Posterior vena cava (tissue), 2 donors: Measurements from ENCODE around the gene B4GALT5. TPM values are rescaled to one million over a fixed set of nuclear protein-coding genes. Genes with fewer than 3 reads are reported as not detected.
"Not testable (repeated sequence)": the region's sequence is repeated elsewhere in the genome, so short reads cannot be mapped to it uniquely, and the experiment has no call there.

Experiments used
- DNase-seq: peaks from one replicate; pipeline ENCODE4 v3.0.0-alpha.2; 2020; ENCODE audit warnings: low spot score
- intact Hi-C, 2 donors: fragments of 100-400 bp; cut with DNase I; formaldehyde crosslinking; loops; one replicate each; pipeline versions ENCODE4 v1.14.1 to v1.14.2; 2022 to 2023
- total RNA-seq, 2 donors: library from RNA; stranded (reverse); fragmentation: NEBNext Ultra II Directional; extraction: Animal tissue kit (Norgen Biotek cat#: 25700); gene quantifications; one replicate each; pipeline ENCODE4 v1.2.1, GENCODE V29; 2021
- donor health status: DM: yes; HTN: yes; CAD: no.
- donor health status: DM: yes; HTN: yes; CAD: no.

Gene B4GALT5
- total RNA-seq, 2 donors from 2014 or later: 26.1 to 35.2 TPM

DNA sequence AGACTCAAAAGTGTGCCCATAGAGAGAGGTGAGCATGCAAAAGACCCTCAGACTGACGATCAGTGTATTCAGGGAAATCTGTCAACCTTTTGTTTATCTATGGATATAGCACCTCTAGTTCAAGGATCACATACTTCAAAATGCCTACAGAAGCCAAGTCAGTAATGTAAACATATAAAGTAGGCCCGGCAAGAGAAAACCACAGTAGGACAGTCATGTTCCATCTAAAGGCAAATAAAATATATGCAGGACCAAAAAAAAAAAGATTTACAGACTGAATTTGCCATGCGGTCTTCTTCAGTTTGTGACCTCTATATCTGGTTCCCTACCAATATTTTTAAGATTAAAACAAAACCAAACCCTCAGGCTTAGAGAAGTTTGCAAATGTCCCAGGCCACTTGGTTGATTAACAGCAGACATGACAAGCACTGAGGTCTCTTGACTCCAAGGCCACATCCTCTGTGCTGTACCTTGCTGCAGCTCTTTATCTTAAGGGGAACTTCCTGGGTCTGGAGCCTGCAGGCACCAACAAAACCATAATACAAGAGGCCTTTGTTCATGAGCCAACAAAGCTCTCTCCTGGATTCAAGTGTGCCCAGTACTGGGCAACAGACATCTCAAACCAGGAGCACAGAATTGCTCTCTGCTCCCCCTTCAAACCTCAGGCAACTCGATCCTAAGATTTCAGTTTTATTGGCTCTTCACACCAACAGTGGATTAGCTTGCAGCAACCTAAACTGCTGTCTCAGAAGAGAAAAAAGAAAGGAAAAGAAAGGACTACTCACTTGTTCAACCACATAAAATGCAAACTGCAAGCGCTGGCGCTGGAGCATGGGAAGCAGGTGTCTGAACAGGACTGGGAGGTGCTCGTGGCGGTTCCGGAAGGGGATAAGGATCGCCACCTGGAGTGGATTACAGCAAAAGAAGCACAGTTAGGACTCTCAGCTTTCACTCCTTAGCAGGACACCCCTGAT, 71.7 kb downstream of the B4GALT5 start:
- no peak for DNase-seq
- intact Hi-C loops: no loop called here

DNA sequence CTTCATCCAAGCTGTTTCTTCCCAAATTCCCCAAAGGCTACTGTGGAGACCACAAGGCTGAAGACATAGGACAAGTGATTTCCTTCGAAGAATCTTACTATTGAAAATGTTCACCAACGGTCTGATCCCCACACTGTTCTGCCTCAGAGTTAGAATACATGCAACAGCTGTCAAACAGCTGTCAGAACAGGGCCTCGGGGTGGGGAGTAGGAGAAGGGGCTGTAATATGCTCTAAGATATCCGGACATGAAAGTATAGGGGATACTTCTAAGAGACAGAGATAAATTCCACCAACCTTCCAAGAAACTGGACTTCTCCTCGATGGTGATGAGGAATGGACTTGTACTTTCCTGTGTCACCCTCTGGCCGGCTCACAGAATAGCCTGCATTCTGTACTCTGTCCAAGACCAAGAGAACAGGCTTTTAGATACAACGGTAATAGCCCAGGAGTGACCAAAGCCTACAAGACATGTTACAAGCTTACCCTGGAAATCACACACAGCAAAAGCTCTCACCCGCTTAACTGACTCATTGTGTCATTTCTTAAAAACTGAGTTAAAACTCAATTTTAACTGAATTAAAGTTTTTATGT, 76.5 kb downstream of the B4GALT5 start:
- intact Hi-C loops: loop anchor here in 1 of 2 donors (2.0 kb wide), 1 partner anchor 68 kb away; the partner anchor contains the start of gene PTGIS
- no peak for DNase-seq

DNA sequence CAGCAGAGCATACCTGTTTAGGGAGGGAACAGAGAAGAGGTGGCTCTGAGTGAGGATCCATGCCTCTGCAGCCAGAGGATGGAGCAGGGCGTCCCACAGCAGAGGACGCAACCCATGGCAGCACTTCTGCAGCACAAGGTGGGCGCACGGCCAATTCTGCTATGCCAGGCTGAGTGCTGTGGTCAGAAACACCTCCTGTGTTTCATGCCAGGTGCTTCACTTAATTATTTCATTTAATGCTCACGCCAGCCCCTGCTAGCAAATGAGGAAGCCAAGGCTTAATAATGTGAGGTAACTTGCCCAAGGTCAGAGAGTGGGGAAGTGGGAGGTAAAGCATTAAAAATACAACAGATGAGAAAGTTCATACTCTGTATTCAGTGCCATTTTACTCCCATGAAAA, 77.2 kb downstream of the B4GALT5 start:
- DNase-seq: no peak
- intact Hi-C loops: loop anchor here in 1 of 2 donors (2.0 kb wide), 1 partner anchor 68 kb away; the partner anchor contains the start of gene PTGIS

DNA sequence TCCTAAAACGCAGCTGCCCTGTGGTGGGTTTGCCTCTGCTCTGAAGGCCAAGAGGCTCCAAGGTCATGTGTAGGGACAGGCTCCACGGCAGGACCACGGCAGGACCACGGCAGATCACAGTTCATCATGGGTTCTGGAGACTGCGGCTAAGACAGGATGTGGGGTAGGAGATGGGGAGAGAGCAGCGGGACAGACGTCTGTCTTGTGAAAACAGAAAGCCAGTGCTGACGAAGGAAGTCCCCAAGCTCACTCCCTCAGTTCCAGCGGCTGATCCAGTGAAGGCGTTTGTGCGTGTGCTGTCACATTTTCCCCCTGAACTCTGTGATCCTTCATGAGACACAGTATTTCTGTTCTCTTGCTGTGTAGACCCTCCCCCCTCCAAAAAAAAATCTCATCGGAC, 77.8 kb downstream of the B4GALT5 start:
- DNase-seq: no peak
- intact Hi-C loops: loop anchor here in 1 of 2 donors (2.0 kb wide), 1 partner anchor 67 kb away; the partner anchor contains the start of gene PTGIS

DNA sequence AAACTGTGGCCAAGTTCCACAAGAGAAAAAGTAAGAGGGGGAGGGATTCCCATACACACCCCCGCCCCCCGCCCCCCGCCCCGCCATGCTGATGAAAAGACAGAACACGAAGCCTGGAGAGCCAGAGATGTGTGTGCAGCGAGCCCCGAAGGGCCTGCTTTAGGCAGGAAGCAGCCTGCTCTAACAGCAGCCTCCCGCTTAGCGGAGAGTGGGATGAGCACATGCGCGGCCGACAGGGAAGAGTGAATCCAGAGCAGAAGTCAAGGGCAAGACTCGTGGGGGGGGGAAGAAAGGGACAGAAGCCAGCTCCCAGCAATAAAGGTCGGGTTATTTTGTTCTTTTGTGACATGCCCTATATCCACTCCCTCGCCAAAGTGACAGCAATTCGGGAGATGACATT, 78.5 kb downstream of the B4GALT5 start:
- no peak for DNase-seq
- intact Hi-C loops: no loop called here

DNA sequence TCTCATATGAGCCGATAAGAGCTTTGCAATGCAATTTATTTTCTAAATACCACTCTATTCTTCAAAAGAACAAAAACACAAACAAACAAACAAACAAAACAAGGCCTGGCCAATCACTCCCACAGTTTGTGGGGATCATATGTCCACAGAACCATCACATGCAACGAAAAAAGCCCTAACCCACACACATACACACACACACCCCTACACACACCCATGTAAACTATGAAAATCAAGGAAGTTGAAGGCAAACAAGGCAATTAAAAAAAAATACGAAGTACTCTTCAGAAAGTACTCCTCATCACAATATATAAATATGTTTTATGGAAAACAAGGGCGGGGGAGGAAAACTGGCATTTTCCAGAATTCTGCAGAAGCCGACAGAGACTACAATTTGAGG, 79.6 kb downstream of the B4GALT5 start:
- intact Hi-C loops: no loop called here

DNA sequence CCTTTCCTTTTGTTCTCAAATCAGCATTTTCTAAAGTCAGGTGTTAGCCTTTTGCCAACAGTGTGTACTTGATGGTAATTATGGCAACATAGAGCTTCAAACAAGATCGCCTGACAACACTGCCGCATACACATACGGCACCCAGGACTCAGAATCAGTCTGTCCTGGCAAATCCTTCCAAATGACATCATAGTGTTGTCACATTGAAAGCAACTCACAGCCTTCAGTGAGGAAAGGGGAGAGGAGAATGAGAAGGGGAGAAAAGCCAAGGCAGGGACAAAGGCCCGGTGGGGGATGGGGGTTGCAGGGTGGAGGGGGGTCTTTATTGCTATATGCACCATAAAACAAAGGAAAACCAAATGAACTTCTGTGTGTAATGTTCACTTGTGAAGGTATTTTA, 80.0 kb downstream of the B4GALT5 start:
- intact Hi-C loops: no loop called here

More for the DNA sequence above, 79.6 kb downstream of the B4GALT5 start:
- DNase-seq: no peak

DNA sequence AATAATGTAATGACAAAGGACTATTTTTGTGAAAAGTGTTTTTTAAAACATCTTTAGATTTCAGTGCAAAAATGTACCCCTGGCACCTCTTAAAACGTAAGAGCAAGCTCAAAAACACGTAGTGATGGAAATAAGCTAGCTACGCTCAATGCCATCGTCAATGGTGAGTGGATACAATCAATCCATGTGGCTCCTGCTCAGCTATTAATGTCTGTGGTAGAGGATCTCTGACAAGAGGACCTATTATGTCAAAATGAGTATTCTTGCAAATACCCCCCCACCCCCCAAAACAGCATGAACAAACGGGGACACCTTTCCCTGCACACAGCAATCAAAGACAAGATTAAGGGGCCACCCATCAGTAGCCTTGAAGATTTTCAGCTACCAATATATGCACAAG, 80.7 kb downstream of the B4GALT5 start:
- no peak for DNase-seq
- intact Hi-C loops: no loop called here

More for the DNA sequence above, 80.0 kb downstream of the B4GALT5 start:
- no peak for DNase-seq

DNA sequence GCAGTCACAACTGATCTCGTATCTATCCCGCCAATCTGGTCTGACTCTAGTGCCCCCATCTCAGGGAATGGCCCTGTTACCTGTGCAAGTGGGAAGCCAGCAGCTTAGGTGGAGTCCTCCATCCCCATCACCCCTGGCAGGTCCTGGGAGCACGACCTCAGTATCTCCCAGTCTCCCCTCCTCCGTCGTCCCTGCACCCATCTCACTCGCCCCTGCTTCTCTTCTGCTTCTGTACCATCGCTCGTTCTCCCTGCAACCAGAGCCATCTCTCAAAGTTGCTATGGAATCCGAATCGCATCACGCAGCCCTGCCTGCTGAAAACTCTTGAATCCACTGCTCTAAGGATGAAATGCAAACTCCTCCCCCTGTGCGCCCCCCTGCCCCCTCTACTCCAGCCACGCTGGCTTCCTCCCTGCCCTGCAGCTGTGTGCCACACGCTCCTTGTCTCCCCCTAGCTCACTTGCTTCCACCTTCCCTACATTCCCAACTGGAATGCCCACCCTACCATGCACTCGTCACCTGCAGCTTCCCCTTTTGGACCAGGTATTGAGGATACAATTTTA, 81.7 kb downstream of the B4GALT5 start:
- DNase-seq: no peak
- intact Hi-C loops: no loop called here

DNA sequence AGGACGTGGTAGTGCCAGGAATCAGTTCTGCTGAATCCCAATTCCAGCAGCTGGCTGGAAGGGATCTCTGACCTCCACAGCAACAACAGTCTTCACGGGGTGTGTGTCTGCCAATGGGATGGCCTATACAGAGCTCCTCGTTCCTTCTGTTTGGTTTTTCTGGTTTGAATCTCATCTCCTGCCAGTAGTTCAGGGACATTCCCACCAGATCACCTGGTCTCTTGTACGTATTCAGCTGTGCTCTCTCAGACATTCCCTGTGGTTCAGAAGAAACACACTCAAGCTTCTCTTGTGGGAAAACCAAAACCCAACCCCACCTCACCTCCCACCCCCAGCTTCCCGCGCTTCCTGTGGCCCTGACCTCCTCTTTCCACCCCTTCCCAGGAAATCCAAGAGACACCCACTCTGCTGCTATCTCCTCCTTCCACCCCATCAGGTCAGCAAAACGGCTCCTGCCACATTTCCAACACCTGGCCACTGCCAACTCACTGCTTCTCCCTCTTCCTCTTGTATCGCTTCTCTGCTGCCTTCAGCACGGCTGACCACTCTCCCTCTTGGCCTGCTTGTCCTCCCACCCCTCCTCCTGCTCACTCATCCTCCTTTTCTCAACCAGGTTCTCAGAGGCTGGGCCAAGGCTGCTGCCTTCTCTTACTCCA, 82.5 kb downstream of the B4GALT5 start:
- DNase-seq: no peak
- intact Hi-C loops: no loop called here

DNA sequence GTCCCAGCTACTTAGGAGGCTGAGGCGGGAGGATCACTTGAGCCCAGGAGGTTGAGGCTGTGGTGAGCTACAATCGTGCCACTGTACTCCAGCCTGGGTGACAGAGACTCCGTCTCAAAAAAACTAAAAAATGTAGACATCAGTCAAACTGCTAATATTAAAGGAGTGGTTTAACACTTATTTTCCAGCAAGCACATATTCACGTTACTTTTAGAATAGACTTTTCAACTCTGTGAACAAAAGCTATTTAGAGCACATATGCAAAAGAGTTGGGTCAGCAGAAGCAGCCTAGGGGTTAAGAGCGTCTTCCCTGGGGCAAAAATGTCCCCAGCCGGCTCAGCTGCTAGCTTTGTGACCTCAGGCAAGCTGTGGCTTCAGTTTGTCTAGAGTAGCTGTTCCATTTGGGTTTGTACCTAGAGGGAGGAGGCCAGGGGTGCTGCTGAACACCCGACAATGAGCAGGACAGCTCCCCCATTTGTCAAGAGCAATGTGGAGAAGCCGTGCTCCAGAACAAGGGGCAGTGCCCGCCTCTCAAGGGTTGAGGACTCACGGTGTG, 83.2 kb downstream of the B4GALT5 start:
- intact Hi-C loops: no loop called here

DNA sequence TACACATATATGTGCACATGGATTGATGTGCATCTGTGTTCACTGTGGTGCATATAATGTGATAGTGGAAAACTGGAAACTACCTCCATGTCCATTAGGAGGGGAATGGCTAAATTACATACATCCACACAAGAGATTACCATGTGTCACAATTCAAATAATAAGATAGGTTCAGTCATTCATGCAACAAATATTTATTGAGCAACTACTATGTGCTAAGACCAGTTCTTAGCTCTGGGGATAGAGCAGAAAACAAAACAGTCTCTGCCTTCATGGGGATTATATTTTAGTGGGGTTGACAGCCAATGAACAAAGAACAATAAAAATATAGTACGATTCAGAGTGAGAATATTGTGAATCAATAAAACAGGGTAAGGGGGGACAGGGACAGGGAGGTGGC, 84.1 kb downstream of the B4GALT5 start:
- intact Hi-C loops: no loop called here
- DNase-seq: no peak

More for the DNA sequence above, 83.2 kb downstream of the B4GALT5 start:
- DNase-seq: no peak

DNA sequence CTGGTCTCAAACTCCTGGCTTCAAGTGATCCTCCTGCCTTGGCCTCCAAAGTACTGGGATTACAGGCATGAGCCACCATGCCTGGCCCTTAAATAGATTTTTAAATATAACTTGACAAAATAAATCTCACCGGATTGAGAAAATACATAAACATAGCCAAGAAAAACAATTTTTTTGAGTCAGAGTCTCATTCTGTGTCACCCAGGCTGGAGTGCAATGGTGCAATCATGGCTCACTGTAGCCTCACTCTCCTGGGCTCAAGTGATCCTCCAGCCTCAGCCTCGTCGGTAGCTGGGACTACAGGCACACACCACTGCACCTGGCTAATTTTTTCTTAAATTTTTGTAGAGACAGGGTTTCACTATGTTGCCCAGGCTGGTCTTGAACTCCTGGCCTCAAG, 85.4 kb downstream of the B4GALT5 start:
- DNase-seq, intact Hi-C loops: not testable (repeated sequence)

DNA sequence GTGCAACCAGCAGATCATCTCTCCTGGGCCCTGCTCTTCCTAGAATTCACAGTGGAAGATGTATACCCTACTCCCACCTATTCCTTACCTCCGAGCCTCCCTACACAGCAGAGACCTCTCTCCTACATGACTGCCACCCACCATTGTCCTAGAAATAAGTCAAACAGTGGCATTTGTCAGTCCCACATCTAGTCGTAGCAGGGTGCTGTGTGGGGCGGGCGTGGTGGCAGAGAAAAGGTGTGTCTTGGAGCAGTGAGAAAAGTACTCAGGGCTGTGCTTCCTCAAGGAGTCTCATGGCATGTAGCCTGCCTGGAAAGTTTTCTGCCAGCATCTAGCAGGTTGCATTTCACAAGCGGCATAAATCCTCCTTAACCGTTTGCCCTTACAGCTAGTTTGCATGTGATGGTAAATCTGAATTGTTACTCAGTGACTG, 86.3 kb downstream of the B4GALT5 start:
- peak; percentile 10 for DNase-seq

DNA sequence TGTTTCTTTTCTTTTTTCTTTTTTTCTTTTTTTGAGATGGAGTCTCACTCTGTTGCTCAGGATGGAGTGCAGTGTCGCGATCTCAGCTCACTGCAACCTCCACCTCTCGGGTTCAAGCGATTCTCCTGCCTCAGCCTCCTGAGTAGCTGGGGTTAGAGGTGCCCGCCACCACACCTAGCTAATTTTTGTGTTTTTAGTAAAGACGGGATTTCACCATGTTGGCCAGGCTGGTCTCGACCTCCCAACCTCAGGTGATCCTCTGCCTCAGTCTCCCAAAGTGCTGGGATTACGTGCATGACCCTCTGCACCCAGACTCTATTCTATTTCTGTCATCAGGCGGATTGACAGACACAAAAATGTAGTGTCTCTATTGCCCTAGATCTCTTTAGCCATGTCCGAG, 88.7 kb downstream of the B4GALT5 start:
- DNase-seq, intact Hi-C loops: not testable (repeated sequence)

More for the DNA sequence above, 86.3 kb downstream of the B4GALT5 start:
- intact Hi-C loops: no loop called here

DNA sequence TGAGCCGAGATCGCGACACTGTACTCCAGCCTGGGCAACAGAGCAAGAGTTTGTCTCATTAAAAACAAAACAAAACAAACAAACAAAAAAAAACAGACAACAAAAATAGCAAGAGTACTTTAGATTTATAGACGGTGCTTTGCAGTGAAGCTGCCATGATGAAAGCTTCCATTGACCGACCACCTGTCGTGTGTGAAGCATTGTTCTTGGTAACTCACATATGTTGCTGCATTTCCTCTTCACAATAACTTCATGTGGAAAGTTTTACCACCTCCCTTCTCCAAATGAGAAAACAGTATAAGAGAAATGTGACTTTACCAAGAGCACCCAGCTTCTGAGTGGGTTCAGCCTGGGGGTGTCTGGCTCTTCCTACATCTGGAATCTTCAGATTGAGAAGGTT, 89.4 kb downstream of the B4GALT5 start:
- intact Hi-C loops: no loop called here
- DNase-seq: no peak

DNA sequence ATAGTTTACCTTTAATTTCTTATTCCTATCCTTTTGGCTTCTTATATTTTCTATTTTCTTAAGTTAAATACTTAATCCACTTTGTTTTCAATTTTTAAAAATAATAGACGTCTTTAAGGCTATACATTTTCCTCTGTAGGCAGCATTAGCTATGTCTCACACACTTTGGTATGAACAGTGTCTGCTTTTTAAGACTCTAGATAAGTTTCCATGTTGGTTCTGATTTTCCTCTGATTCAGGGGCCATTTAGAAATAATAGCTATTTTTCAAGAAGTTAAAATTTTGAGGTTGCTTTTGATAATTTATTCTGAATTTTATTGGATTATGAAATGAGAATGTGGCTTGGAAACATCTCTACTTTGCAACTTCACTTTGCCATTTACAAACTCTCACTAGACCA, 91.4 kb downstream of the B4GALT5 start:
- no peak for DNase-seq
- intact Hi-C loops: no loop called here

DNA sequence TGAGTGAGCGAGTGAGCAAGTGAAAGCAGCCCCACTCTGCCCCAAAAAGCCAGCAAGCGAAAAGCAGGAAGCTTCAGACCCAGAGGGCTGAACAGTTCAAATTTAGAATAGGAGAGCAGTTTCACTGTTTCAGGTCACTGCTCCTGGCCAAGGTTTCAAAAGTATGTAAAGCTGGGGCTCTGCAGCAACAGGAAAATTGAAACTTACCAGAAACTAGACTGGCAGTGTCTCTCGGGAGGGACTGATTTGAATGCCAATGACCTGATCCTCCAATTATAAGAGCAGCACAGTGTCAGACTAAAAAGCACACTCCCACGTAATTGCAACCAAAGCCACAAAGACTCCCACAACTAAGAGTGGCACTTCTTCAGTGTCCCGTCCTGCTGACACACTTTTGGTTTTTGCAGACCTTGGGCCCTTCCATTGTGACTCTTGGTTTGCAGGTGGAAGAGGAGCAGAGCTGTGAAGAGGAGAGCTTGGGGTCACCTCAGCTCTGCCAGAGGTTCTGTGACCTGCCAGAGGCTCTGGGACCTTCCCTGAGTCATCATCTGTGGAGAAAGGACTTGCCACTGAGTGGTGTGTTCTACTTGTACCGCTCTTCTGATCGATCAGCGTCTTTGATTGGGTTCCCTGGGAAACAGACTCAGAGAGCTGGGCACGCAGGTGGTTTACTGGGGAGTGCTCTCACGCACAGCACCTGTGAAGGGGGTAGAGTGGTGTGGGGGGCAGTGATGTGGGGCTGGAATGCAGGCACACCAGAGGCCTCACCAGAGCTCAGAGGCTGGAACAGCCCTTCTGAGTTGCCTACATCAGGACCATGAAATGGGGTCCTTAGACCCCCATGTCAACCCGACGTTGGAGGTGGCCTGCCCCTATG, 93.1 kb downstream of the B4GALT5 start:
- intact Hi-C loops: no loop called here
- peak; percentile 49 for DNase-seq
